Dedifferentiated amniotic fluid mesenchymal stem cell (primary cell): ENCODE measurements around the gene ARHGAP10.

Source experiments
- DNase-seq: peaks from one replicate; pipeline ENCODE4 v3.0.0-alpha.2; 2016; ENCODE audit errors: extremely low spot score

Gene ARHGAP10

GRCh38 chr4:147731580-147732517, at the start of gene ARHGAP10:
Gene ARHGAP10 (plus strand): TSS chr4:147732088. CDS start chr4:147732302, 214 bp downstream.
- DNase-seq = peak; percentile 82

- DNase-seq = no peak
Observed at GRCh38 chr4:147682755-147683154, 49.1 kb upstream of the ARHGAP10 start.

GRCh38 chr4:147683188-147683591, 48.7 kb upstream of the ARHGAP10 start:
- peak; percentile 37 for DNase-seq

- peak; percentile 70 for DNase-seq
Observed at GRCh38 chr4:147683717-147684700, 47.9 kb upstream of the ARHGAP10 start, which contains the start of gene PRMT9. Gene PRMT9 (minus strand): TSS chr4:147684163. CDS start chr4:147683987, 176 bp downstream.

DNA sequence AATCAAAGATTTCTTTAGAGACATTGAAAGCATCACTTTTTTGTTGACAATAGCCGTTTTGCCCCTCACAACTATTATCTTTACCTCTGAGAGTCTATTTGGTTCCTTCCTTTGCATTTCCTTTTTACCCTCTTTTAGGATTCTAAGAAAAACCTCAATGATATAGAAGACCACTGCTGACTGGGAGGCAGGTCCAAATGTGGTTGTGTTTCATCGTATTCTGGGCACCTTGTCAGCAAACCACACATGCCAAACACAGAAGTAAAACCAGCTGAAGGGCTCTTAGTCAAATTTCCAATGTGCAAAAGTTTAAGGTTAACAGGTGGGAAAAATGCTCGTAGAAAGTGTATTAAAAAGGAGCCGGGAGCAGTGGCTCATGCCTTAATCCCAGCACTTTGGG, 42.8 kb upstream of the ARHGAP10 start:
- DNase-seq = no peak

DNA sequence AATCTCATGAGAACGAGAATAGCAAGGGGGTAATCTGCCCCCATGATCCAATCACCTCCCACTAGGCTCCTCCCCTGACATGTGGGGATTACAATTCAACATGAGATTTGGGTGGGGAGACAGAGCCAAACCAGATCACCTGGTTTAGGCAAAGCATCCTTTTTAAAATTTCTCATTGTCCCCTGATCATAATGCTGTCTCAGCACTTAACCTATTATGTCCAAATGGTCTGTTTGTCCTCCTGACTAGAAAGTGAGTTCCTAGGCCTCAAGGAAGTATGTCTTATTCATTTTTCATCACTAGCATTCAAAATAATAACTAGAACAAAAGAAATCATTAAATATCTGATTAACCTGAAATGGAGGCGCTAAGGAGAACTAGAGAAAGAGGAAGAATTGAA, 40.1 kb upstream of the ARHGAP10 start:
- DNase-seq = no peak

DNA sequence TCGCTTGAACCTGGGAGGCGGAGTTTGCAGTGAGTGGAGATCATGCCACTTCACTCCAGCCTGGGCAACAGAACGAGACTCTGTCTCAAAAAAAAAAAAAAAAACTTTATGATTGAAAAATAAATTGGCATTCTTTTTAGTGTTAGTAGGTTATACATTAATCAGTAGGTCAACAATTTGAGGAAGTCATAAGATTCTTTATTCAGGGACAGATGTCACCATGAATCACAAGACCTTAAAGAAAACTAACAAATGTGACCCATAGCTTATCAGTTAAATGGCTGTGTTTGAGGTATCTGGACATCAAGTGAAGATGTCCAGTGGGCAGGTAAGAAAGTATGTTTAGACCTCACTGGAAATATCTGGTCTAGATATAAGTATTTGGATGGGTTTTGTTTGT, 38.7 kb upstream of the ARHGAP10 start:
- DNase-seq = no peak

- no peak for DNase-seq
Observed at GRCh38 chr4:147696866-147697265, 35.0 kb upstream of the ARHGAP10 start.

GRCh38 chr4:147704846-147705245, 27.0 kb upstream of the ARHGAP10 start:
- no peak for DNase-seq

DNA sequence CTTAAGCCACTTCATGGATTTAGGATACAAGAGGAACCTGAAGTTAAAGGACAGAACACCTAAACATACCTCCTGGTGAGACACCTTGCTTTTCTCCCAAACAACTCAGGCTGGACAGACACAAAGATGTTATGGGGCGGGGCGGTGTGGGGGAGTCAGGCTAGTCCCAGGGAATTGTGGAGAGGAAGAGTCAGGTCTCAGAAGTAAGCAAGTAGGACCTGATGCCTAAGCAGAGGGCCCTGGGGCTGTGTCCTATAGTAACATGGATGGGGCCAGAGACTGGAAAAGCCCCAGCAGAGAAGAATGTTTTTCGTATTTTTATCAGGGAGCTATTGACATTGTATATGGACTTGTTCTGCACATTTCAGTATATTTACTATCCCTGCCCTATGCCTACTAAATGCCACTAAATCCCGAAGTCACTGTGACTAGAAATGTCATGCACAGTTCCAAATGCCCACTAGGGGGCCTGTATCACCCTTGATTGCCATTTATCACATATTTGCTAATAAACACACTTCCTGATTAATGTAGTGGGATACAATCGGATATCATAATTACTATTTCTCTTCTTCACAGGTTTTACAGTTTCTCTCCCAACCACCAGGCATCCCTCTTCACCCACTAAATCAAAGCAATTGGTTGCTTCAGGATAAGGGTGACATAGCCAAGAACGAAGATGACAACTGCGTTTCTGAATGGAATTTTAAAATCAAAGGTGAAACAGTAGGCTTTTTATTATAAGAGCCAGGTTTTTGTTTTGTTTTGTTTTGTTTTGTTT, 23.8 kb upstream of the ARHGAP10 start:
- peak; percentile 49 for DNase-seq

GRCh38 chr4:147709999-147710398, 21.9 kb upstream of the ARHGAP10 start:
- DNase-seq = no peak

DNA sequence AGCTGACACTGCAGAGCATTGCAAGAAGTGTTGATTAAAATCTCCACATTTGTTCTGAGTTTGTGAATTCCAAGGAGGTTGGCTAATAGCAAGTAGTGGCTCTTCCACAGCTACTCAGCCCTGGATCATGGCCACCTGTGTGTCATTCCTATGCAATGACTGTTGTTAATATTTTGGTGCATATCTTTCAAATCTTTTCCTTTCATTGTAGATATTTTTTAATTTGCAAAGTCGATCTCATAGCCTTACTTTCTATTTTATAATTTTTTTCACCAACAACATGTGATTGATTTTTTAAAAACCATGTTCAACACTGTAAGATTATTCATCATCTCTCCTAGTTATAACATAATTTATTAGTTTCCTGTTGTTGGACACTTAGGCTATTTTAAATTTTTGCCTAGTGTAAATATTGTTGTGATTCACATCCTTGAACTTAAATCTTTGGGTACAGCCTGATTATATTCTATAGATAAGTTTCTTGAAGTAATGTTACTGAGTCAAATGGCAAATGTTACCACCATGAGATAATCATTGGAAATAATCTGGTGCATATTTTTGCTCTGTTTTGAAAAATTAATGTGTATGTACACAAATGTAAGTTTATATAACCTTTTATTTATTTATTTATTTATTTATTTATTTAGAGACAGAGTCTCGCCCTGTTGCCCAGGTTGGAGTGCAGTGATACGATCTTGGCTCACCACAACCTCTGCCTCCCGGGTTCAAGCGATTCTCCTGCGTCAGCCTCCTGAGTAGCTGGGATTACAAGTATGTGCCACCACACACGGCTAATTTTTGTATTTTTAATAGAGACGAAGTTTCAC, 17.1 kb upstream of the ARHGAP10 start:
- peak; percentile 78 for DNase-seq

DNA sequence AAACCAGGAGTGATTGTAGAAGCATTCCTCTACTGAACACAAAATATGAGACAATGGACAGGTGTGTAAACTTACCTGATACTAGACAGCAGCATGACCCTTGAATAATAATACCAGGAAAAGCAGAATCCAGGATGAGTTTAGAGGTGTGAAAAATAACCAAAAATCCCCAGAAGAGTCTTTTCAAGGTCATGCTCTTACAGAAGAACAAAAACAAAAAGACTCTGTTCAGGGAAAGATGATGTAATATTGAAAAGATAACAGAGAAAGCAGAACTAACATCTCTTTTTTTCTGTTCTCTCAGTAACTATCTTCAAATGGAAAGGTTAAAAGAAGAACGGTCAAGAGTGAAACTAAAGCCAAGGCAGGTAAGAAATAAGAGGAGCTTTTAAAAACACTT, 14.0 kb upstream of the ARHGAP10 start:
- no peak for DNase-seq

DNA sequence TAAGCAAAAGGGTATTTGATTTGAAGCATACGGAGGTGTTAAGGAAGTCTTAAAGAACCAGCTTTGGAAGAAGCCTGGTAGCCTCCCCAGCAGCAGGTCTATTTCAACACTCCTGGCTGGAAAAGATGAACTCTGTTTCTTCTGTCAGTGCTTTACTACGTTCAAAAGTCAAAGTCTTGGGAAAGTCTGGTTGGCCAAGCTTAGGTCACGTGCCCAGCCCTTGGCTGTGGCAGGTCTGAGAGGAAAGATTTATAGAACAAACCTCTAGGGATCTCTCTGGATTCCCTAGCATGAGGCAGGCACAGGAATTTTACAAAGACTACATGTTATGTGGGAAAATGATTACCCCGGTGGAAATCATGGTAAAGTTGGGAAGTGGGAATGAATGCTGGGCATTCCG, 8.6 kb upstream of the ARHGAP10 start:
- DNase-seq = no peak

DNA sequence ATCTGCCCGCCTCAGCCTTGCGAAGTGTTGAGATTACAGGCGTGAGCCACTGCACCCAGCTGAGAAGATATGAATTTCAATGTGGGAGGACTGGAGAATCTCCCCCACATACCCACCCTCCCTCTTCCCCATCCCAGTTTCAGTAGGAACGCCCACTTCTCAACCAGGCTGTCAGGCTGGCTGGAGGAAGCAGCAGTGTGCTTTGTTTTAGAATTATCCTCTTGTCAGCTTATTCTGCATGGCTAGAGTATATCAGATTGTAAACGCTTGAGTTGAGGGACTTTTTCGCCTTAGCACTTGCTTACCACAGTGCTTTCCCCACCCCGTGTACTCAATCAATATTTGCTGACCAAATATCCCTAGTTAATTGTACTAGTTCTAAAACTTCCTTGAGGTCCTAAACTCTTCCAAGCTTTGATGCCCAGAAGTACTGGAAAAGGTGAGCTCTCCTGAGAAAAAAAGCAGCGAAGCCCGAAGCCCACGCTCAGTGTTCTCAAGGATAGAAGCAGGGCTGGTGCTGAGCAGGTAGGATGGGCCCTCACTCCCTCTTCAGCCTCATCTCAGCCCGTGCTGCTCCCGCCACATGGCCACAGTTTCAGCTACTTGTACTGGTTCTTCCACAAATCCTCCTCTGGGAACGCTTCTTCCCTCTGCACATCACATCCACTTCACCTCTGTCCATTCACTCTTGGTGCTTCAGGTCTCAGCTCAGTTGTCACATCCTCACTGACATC, 7.3 kb upstream of the ARHGAP10 start:
- DNase-seq = no peak

DNA sequence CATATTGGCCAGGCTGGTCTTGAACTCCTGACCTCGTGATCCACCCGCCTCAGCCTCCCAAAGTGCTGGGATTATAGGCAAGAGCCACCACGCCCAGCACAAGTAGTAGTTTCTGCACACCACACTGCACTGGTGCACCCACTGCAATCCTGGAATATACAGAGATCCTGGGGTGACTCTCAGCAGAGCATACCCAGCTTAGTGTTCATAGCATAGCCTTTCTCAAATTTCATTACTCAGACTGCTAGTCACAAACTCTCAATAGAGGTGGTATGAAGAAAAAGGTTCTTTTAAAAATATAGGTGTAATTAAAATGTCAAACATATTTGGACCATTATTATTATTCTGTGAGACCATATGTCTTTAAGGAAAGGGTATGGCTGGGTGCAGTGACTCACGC, 6.2 kb upstream of the ARHGAP10 start:
- no peak for DNase-seq

DNA sequence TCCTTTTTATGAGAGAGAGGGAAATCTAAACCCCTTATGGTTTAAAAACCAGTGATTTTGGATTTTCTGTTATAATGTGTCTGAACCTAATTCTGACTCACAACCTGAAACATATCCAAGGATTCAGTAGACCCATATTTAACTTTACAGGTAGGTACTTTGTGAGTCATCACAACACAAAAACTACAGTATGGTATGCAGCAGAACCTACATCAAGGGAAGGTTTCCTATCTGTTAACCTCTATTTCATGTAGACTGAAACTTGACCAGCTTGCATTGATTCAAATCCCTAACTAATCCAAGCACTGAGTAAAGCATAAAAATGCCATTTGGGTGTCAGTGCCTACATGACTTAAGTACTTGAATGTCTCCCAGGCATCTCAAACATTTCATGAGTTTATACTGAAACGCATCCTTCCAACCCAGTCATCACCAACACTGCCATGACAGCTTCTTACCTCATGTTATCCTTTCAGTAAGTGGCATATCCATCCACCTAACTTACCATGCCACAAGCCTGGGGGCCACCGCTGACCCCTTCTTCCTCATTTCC, 4.3 kb upstream of the ARHGAP10 start:
- no peak for DNase-seq

DNA sequence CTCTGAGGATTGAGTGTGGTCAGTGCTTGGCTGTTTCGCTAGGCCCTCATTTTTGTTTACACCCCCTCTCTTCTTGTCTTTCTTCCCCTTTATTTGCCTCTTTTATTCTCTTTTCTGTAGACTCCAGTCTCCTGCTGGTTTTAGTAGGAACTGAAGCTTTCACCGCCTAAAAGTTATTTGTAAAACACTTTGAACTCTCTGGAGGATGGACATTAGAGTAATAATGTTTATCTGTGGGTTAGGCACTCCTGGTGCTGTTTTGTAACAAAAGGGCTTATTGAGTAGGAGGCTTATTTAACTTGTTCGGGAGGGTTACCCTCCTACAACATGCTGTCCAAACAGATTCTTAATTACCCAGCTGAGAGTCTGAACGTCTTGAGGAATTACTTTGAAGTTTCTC, 1.6 kb upstream of the ARHGAP10 start:
- no peak for DNase-seq

DNA sequence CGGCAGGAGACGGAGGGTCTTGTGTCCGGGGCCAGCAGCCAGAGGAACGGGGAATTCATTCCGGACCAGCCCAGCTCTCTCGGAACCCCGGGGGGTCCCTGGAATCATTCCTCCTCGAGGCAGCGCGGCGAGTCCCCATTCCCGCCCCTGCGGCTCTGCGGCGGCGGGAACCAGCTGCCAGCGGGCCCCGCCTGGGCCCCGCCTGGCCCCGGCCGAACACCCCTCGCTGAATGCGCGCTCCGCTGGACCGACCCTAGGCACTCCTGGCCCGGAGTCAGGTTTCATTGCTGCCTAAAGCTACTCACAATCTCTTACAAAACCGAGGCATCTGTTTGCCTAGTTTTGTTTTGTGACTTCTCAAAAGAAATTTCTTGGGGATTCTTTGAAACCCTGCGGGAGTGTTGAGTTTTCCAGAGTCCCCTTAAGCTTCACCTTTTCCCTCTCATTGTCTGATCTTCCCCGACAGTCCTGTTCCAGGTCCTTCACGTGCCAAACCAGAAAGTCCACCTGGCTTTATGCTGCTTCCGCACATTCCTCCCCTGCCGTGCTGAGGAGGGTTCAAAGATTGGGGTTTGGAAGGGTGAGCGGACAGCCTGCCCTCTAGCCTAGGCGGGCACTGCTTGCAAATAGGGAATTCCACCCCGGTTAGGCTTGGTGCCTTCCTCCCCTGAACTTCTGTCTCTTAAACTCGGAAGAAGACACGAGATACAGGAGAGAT, 789 bp downstream of the ARHGAP10 start:
- peak; percentile 31 for DNase-seq
